ENCODE measurements around the gene NRXN3.

The NRXN3 gene

GRCh38 chr14:79638672-79639266, 1468.6 kb downstream of the NRXN3 start:
- no peak for DNase-seq (ENCODE audit: low spot score)

- no peak for DNase-seq (ENCODE audit: low spot score)
Observed at GRCh38 chr14:79639613-79640012, 1469.4 kb downstream of the NRXN3 start.

- DNase-seq (ENCODE audit: low spot score): no peak
Observed at GRCh38 chr14:79641371-79641770, 1471.2 kb downstream of the NRXN3 start.

GRCh38 chr14:79643132-79643531, 1473.0 kb downstream of the NRXN3 start:
- no peak for DNase-seq (ENCODE audit: low spot score)

GRCh38 chr14:79645753-79646362, 1475.7 kb downstream of the NRXN3 start:
- DNase-seq (ENCODE audit: low spot score): no peak

- DNase-seq (ENCODE audit: low spot score): no peak
Observed at GRCh38 chr14:79649856-79650255, 1479.7 kb downstream of the NRXN3 start.

- no peak for DNase-seq (ENCODE audit: low spot score)
Observed at GRCh38 chr14:79652513-79653307, 1482.5 kb downstream of the NRXN3 start.

- DNase-seq (ENCODE audit: low spot score): no peak
Observed at GRCh38 chr14:79656056-79656455, 1485.9 kb downstream of the NRXN3 start.

GRCh38 chr14:79656496-79656895, 1486.3 kb downstream of the NRXN3 start:
- DNase-seq (ENCODE audit: low spot score): no peak

- no peak for DNase-seq (ENCODE audit: low spot score)
Observed at GRCh38 chr14:79658221-79658620, 1488.0 kb downstream of the NRXN3 start.

- no peak for DNase-seq (ENCODE audit: low spot score)
Observed at GRCh38 chr14:79658769-79659168, 1488.6 kb downstream of the NRXN3 start.

- DNase-seq (ENCODE audit: low spot score): no peak
Observed at GRCh38 chr14:79660053-79660939, 1490.1 kb downstream of the NRXN3 start.

GRCh38 chr14:79661752-79662151, 1491.6 kb downstream of the NRXN3 start:
- DNase-seq (ENCODE audit: low spot score): no peak

GRCh38 chr14:79663453-79663852, 1493.3 kb downstream of the NRXN3 start:
- no peak for DNase-seq (ENCODE audit: low spot score)

GRCh38 chr14:79665556-79665955, 1495.4 kb downstream of the NRXN3 start:
- no peak for DNase-seq (ENCODE audit: low spot score)

- no peak for DNase-seq (ENCODE audit: low spot score)
Observed at GRCh38 chr14:79668951-79669350, 1498.8 kb downstream of the NRXN3 start.

GRCh38 chr14:79670811-79671210, 1500.6 kb downstream of the NRXN3 start:
- DNase-seq (ENCODE audit: low spot score): no peak

- no peak for DNase-seq (ENCODE audit: low spot score)
Observed at GRCh38 chr14:79680087-79680486, 1509.9 kb downstream of the NRXN3 start.

- DNase-seq (ENCODE audit: low spot score): no peak
Observed at GRCh38 chr14:79686196-79686595, 1516.0 kb downstream of the NRXN3 start.

GRCh38 chr14:79690960-79691359, 1520.8 kb downstream of the NRXN3 start:
- DNase-seq (ENCODE audit: low spot score): no peak

- no peak for DNase-seq (ENCODE audit: low spot score)
Observed at GRCh38 chr14:79693935-79694334, 1523.8 kb downstream of the NRXN3 start.

GRCh38 chr14:79695307-79695706, 1525.1 kb downstream of the NRXN3 start:
- no peak for DNase-seq (ENCODE audit: low spot score)

Measured in hematopoietic multipotent progenitor cell treated with erythropoietin and hydrocortisone succinate and interleukin-3 and kit ligand, for 15 days (in vitro differentiated cells).